HUES64 (cell line): Measurements from ENCODE around the gene CTSD.

Experiments
- H3K27ac ChIP-seq: 2 replicates; pipeline ENCODE4 v1.7.0; 2013; ENCODE audit warnings: low read depth, low read length, inconsistent platforms
- H3K27me3 ChIP-seq: 2 replicates; pipeline ENCODE4 v1.6.1; 2013; ENCODE audit warnings: mild to moderate bottlenecking, low read length; ENCODE audit not compliant: insufficient read depth
- H3K36me3 ChIP-seq: 2 replicates; pipeline ENCODE4 v1.6.1; 2013; ENCODE audit warnings: mild to moderate bottlenecking, low read length; ENCODE audit not compliant: insufficient read depth
- H3K4me1 ChIP-seq: 2 replicates; pipeline ENCODE4 v1.6.1; 2013; ENCODE audit warnings: mild to moderate bottlenecking, low read length, moderate library complexity; ENCODE audit not compliant: insufficient read depth
- H3K4me3 ChIP-seq: 2 replicates; pipeline ENCODE4 v1.5.1; 2013; ENCODE audit warnings: mild to moderate bottlenecking, low read length, moderate library complexity
- H3K9ac ChIP-seq: 2 replicates; pipeline ENCODE4 v1.6.1; 2013; ENCODE audit warnings: mild to moderate bottlenecking, low read depth, low read length
- H3K9me3 ChIP-seq: 2 replicates; pipeline ENCODE4 v1.6.1; 2013; ENCODE audit warnings: low read depth, low read length; ENCODE audit not compliant: insufficient read depth
- WGBS: fragments of 150-250, 120-280 bp; methylation state at CpG from one replicate; pipeline ENCODE4 v1.1.7; 2013; ENCODE audit warnings: missing lambda C conversion rate; 5-methylcytosine and 5-hydroxymethylcytosine counted together

The CTSD gene

GRCh38 chr11:1751999-1752906 is 11.5 kb downstream of the CTSD start:
- Histone ChIP-seq H3K4me3 (no peak overlapping the region), H3K27me3 (peaks cover 34% of the 10 kb centered on the region), H3K9me3 (no peaks in the 10 kb centered on the region), H3K9ac (no peak overlapping the region), H3K36me3 (peaks cover 14% of the 10 kb centered on the region; the same call in 1 of the 2 replicates), H3K27ac (no peak overlapping the region), H3K4me1 (no peaks in the 10 kb centered on the region)
- WGBS = 94% methylated on average over 24 of the region's 24 CpGs

GRCh38 chr11:1751531-1751921 is 12.2 kb downstream of the CTSD start:
- H3K27ac ChIP-seq = no peak overlapping the region
- peaks cover 39% of the 10 kb centered on the region for H3K27me3 ChIP-seq
- no peak overlapping the region for H3K4me3 ChIP-seq
- H3K9ac ChIP-seq = no peak overlapping the region
- H3K36me3 ChIP-seq = peaks cover 7% of the 10 kb centered on the region; the same call in 1 of the 2 replicates
- WGBS = 92% methylated on average over 5 of the region's 5 CpGs
- no peaks in the 10 kb centered on the region for H3K9me3 ChIP-seq
- H3K4me1 ChIP-seq = no peaks in the 10 kb centered on the region

GRCh38 chr11:1750840-1751530 is 12.7 kb downstream of the CTSD start:
- Histone ChIP-seq H3K9me3 (no peaks in the 10 kb centered on the region), H3K36me3 (peaks cover 6% of the 10 kb centered on the region; the same call in 1 of the 2 replicates), H3K27ac (no peak overlapping the region), H3K4me1 (no peaks in the 10 kb centered on the region), H3K9ac (no peak overlapping the region), H3K4me3 (no peak overlapping the region), H3K27me3 (peaks cover 39% of the 10 kb centered on the region)
- WGBS = 88% methylated on average over 14 of the region's 14 CpGs

GRCh38 chr11:1750481-1750839 is 13.3 kb downstream of the CTSD start, which contains the start of gene IFITM10:
IFITM10 (minus strand) TSS chr11:1750595; CDS start chr11:1750442, 153 bp downstream.
- Histone ChIP-seq H3K27me3 (peaks cover 39% of the 10 kb centered on the region), H3K9me3 (no peaks in the 10 kb centered on the region), H3K27ac (no peak within 1 kb of the TSS), H3K9ac (no peak within 1 kb of the TSS), H3K36me3 (peaks cover 6% of the 10 kb centered on the region; the same call in 1 of the 2 replicates), H3K4me3 (no peak within 1 kb of the TSS), H3K4me1 (no peaks in the 10 kb centered on the region)
- WGBS = 65% methylated on average over 6 of the region's 6 CpGs

DNA sequence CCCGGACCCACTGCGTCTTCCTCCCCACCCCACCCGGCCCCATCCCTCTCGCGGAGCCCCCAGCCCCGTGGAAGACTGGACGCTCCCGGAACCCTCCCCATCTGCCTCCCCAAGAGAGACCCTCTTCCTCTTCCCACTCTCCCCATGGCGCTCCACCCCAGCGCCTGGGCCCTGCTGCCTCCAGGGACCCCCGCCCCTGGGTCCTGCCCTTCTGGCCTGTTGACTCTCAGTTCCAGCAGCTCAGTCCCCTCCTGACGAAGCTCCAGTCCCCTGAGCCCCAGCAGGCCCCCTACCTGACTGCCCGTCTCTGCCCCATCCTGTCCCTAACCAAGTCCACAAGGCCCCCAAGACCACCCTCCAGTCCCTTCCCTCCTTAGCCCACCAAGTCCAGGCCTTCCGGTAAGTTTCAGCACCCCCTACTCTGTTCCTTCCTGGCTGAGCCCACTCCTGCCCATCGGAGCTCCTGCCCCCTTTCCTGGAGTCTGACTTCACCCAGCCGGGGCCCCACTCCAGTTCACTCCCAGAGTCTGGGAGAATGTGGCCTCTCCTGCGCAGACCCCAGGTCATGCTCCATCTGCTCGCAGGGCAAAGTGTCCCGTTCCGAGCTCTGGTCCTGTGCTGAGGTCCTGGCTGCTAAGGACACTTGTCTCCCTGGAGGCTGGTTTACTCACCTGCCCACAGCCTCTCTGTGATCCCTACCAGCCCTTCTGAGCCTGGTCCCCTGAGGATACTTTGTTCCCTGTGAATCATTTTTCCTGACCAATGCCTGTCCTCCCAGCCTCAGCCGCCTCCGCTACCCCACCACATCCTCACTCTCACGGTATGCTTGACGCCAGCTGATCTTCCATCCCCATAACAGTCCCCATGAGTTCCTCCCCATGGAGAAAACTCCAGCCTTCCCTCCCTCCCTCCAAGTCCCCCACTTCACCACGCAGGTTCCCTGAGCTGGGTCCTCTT is 14.1 kb downstream of the CTSD start:
- Histone ChIP-seq H3K36me3 (0 out of 2 replicates have a peak, but pooled peaks cover 3% of the 10 kb centered on the region), H3K4me1 (no peaks in the 10 kb centered on the region), H3K9me3 (no peaks in the 10 kb centered on the region), H3K4me3 (peak overlapping the region; percentile 48), H3K27ac (no peak overlapping the region), H3K27me3 (peaks cover 39% of the 10 kb centered on the region), H3K9ac (no peak overlapping the region; the same call in 1 of the 2 replicates)
- WGBS = 32% methylated on average over 25 of the region's 25 CpGs

DNA sequence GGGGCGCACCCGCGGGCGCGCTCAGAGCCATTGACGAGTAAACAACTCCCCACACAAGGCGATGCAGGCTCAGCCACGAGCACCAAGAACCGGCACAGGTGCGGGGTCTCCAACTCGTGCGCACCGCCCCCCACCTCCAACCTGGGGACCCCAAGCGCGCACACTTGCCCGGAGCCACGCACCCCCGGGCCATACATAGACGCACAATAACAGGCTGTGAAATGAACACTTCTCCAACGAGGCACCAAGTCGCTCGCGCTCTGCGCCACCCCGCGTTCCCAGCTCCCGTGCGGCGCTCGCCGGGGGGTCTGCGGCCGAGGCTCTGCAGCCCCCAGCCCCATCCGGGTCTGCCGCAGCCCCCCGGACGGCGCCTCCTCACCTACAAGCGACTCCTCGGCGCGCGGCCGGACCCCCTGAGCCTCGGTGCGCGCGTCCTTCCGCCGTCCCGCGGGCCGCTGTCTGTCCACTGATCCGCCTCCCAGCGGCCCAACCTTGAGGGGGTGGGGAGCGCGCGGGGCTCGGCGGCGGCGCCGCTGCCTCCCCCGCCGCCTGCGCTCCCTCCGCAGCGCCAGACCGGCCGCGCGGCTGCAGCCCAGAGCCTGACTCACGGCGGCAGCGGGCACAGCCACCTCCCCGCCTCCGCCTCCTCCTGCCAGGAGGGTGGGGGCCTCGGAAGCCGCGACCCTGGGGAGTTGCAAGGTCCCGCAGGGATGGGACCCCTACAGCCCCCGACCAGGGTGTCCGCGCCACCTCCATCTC is 14.9 kb downstream of the CTSD start:
- H3K27me3 ChIP-seq = peaks cover 39% of the 10 kb centered on the region
- no peak overlapping the region for H3K27ac ChIP-seq
- H3K9me3 ChIP-seq = no peaks in the 10 kb centered on the region
- 3% methylated on average over 84 of the region's 84 CpGs for WGBS
- peak overlapping the region; percentile 32; the same call in 1 of the 2 replicates for H3K9ac ChIP-seq
- H3K36me3 ChIP-seq = 0 out of 2 replicates have a peak, but pooled peaks cover 3% of the 10 kb centered on the region
- H3K4me1 ChIP-seq = no peaks in the 10 kb centered on the region
- peak overlapping the region; percentile 48 for H3K4me3 ChIP-seq

GRCh38 chr11:1747753-1748635 is 15.7 kb downstream of the CTSD start:
- WGBS = 55% methylated on average over 72 of the region's 72 CpGs
- Histone ChIP-seq H3K4me1 (no peaks in the 10 kb centered on the region), H3K27me3 (peaks cover 39% of the 10 kb centered on the region), H3K36me3 (0 out of 2 replicates have a peak, but pooled peaks cover under 1% of the 10 kb centered on the region), H3K27ac (no peak overlapping the region), H3K9ac (no peak overlapping the region), H3K4me3 (peak overlapping the region; percentile 48), H3K9me3 (no peaks in the 10 kb centered on the region)

DNA sequence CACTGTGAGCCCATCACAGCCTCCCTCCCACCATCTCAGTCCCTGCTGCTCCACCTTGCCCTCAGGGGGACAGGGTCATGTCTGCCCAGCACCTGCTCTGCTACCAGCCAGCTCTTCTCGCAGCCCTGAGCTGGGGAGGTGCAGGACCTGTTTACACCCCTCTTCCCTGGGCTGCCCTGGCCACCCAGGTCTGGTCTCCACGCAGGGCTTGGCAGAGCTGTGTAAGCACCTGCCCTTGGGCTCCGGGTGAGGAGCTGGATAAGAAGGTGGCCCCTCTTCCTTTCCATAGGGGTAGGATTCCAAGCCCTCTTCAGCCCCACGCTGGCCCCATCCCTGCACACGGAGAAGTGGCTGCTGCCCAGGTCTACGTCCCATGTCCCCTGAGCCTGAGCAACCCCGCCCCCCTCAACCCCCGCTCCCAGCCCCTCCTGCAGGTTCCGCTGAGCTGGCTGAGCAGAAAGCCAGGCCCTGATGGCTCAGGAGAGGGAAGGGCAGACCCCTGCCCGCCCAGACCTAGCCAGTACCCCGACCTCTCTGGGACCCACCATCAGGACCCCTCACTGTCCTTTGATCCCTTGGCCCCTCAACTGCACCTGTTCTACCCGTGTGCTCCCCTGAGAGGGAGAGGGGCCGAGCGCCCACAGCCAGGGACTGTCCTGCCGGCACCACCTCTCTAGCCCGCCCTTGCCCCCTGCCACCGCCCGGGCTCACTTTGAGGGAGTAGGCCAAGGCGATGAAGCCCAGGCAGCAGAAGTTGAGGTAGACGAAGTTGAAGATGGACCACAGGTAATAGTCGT is 16.6 kb downstream of the CTSD start:
- no peak overlapping the region for H3K9ac ChIP-seq
- H3K36me3 ChIP-seq = no peaks in the 10 kb centered on the region
- H3K27ac ChIP-seq = no peak overlapping the region
- H3K4me1 ChIP-seq = no peaks in the 10 kb centered on the region
- peaks cover 42% of the 10 kb centered on the region for H3K27me3 ChIP-seq
- 91% methylated on average over 21 of the region's 21 CpGs for WGBS
- no peaks in the 10 kb centered on the region for H3K9me3 ChIP-seq
- H3K4me3 ChIP-seq = no peak overlapping the region

- 93% methylated on average over 22 of the region's 22 CpGs for WGBS
- H3K27me3 ChIP-seq = peaks cover 42% of the 10 kb centered on the region
- no peak overlapping the region for H3K9ac ChIP-seq
These were observed 17.2 kb downstream of the CTSD start for GRCh38 chr11:1746511-1746931.

More at GRCh38 chr11:1746511-1746931, 17.2 kb downstream of the CTSD start:
- Histone ChIP-seq H3K36me3 (no peaks in the 10 kb centered on the region), H3K4me3 (no peak overlapping the region), H3K4me1 (no peaks in the 10 kb centered on the region), H3K27ac (no peak overlapping the region), H3K9me3 (no peaks in the 10 kb centered on the region)
